NCI-H524 treated with DMSO at 0.1 percent for 48 hours (cell line): Measurements from ENCODE around the gene HELLS.
A peak's percentile ranks its signal among the peaks of the same experiment; 100 is the strongest.
"Not testable (repeated sequence)": the region's sequence is repeated elsewhere in the genome, so short reads cannot be mapped to it uniquely, and the experiment has no call there.

Source experiments
- DNase-seq: peaks from one replicate; lab custom pipeline; 2025; lab: John Stamatoyannopoulos, UW

HELLS gene

DNA sequence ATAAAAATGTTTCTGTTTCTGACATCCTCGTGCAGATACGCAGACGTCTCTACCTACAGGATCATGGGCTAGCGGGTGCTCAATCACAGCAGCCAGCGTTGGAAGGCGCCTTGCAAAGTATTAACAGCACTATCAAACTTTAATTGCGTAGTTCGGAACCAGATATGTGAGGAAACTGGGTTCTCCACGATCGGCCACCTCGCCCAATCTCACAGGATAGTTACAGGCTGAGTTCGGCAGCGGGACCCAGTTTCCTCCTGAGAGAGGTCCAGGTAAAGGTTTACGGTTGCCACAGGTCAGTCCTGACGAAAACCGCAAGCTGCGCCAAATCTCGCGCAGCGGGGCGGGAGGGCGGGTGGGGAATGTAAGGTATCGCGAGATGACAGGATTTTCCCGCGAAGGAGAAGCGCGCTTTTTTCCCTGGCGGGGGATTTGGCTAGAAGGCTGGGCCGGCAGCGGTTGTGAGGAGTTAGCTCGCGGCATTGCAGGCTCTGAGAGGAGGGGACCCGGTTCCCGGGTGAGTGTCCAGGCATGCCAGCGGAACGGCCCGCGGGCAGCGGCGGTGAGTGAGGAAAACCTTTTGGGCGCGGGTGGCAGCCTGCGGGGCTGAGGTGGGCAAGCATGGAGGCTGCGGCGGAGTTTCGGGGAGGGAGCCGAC is at the start of gene HELLS:
Gene HELLS (plus strand): TSS at position 398 of the 658 bp plus-strand sequence. CDS start 134 bp downstream, at position 532.
- peak; percentile 5 for DNase-seq

DNA sequence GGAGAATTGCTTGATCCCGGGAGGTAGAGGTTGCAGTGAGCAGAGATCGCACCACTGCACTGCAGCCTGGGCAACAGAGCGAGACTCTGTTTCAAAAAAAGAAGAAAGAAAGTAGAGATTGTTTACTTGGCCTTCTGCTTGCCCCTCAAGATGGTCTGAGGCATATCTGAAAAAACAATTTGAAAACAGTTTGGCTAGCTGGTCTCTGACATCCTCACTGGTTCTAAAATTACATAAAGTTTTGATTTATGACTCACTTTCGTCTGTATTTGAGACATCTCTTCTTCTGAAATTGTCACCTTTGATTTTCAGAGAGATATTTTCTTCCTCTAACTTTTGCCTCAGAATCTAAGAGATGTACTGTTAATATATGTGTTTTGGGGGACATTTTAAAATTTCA is 49.6 kb upstream of the HELLS start:
- no peak for DNase-seq

DNA sequence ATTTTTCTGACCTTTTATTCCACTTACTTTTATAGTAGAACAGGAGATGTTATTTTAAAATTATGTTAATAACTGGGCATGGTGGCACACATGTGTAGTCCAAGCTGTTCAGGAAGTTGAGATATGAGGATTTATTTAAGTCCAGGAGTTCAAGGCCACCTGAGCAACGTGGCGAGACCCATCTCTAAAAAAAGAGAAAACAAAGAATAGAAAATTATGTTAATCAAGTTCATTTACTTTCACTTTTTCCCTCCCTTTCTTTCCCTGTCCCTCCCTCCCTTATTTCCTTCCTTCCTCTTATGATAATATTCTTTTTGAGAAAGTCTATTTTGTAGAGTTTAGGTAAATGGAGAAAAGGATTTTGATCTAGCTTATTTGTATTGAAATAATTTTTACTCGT is 48.9 kb upstream of the HELLS start:
- DNase-seq = no peak

DNA sequence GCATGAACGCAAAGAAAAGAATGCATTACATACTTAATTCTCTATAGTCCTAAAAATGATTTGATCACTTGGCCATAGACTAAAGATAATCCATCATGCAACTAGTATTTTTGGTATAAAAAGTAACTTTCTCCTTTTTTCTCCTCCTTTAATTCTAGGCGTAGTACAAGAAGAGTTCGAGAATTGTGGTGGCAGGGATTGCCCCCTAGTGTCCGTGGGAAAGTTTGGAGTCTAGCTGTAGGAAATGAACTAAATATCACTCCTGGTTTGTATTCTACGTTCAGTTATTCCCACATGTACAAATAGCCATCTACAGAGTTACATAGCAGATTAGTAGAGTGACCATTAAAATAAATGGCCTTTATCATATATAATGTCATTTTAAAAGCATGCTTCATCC is 45.5 kb upstream of the HELLS start:
- DNase-seq = no peak

DNA sequence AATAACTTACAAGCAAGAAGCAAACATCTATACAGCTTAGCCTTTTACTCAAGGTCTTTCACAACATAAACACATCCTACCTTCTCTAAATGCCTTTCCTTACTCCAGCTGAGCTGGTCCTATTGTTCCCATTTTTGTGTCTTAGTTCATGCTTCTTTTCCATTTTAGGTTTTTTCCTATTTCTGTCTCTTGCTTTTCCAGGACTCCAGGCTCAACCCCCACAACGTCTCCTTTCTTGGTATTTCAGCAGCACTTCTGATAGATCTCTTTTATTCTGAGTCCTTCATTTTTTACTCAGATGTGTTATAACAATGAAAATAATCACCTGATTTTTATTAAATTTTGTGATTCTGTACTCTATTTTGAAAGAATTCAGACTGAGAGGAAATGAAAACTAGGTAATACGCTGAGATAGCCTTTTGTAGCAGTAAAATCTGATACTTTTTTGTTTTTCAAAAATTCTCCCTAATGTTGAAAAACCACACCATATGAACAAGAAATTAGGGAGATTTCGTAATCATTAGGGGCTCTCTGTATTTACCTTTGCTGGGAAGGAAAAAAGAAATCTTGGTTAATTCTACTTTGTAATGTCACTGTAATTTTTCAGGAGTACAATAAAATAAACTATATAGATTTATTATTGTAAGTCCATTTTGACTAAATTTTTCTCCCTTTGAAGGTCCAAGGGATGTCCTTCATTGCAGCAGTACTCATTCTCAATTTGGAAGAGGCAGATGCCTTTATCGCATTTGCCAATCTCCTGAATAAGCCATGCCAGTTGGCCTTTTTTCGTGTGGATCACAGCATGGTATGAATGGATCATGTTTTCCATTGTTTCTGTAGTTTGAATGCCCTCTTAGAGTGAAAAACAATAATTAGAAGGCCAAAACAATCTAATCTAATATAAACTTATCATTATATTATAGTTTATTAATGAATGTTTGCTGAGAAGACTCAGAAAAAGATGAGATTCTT is 24.0 kb upstream of the HELLS start:
- no peak for DNase-seq

DNA sequence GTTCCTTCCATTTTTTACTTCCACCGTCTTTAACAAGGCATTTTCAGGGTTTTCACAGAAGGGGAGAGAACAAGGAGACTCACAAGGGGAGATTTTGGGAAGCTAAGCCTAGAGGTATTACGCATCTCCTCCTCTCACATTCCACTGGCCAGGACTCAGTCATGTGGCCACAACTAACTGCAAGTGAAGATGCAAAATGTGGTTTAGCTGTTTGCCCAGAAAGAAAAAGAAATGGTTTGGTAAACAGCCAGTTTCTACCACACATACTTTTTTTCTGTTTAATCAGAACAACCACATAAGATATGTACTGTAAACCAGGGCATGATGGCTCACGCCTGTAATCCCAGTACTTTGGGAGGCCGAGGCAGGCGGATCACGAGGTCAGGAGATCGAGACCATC is 21.4 kb upstream of the HELLS start:
- no peak for DNase-seq

DNA sequence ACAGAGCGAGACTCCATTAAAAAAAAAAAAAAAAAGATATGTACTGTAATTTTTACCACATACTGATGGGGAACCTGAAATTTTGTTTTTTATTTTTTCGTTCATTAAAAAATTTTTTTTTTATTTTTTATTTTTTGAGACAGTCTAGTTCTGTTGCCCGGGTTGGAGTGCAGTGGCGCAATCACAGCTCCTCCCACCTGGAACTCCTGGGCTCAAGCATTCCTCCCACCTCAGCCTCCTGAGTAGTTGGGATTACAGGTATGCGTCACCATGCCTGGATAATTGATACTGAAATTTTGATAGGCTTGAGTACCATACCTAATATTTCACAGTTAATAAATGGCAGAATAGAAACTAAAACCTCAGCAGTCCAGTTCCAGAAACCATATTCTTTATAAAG is 20.9 kb upstream of the HELLS start:
- no peak for DNase-seq

DNA sequence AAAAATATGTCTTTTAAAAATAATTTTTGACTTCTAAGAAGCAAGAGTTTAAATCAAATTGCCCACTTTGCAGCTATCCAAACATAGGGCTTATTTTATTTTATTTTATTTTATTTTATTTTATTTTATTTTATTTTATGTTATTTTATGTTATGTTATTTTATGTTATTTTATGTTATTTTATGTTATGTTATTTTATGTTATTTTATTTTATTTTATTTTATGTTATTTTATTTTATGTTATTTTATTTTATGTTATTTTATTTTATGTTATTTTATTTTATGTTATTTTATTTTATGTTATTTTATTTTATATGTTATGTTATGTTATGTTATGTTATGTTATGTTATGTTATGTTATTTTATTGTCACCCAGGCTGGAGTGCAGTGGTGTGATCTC is 14.0 kb upstream of the HELLS start:
- DNase-seq = not testable (repeated sequence)

DNA sequence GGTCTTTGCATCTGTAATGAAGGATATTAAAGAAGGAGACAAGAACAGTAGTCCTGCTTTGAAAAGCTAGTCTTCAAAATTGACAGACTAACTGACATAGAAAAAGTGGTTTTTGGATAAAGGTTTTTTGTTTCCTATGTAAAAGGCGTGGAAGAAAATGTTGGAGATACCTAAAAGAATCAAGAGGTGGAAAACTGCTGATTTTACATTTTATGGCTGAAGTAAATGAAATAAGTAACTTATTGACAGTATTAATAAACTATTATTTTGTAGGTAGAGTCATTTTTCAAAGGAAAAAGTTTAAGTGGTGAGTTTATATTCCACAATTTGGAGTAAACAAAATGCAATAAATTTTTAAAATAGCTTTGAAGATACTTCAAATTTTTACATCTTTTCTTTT is 12.6 kb upstream of the HELLS start:
- no peak for DNase-seq

DNA sequence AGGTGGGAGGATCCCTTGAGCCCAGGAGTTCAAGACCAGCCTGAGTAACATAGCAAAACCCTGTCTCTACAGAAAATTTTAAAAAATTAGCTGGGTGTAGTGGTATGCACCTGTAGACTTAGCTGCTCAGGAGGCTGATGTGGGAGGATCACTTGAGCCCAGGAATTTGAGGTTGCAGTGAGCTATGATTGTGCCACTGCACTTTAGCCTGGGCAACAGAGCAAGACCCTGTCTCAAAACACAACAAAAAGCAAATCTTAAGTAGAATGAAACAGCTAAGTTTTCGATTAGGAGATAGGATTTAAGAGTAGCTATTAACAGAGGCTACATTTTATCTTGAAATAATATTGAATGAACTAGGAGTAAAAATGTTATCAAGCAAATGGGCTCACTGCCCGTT is 3.3 kb upstream of the HELLS start:
- DNase-seq = not testable (repeated sequence)

DNA sequence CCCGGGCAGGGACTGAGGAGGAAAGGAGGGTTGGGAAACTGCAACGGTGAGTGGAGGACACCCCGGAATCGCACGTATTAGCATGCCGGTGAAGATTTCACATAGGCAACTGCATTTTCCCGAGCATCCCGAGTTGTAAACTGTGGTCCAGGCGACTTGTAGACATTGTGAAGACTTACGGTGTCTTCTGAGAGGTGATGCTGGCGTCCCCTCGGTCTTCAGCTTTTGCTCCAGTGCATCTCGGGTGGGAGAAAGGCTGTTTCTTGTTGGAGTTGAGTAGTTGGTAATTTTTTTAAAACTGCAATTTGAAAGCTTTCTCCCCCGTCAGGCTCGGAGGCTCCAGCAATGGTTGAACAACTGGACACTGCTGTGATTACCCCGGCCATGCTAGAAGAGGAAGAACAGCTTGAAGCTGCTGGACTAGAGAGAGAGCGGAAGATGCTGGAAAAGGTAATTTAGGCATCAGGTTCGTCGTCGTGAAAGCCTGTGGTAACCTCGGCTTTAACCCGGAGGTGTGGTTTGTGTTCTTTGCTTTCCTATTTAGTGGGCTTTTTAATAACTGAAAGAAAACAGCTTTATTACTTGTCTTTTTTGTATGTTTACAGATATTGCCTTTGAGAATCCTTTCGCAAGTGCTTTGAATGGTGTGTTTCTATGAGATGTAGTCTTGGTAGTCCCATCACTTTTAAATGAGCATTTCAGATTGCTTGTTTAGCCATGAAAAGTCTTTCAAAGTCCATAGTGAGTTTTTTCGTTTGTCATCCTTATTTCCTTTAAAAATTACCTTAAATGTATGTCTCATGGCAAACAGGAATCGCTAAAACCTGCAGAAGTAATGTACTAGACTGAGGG is 687 bp downstream of the HELLS start:
- no peak for DNase-seq

DNA sequence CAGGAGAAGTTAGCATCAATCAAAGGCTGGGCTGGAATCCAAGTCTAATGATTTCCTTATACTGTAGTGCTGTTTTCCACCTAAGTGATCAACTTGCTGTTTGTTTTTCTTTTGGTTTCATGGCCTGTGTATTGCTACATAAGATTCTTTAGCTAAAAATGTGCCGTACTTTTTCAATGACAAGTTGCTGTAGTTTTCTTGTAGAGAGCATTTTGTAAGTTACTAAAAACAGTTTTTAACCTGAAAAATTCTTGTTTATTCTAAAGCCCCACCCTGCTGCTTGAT is 1.3 kb downstream of the HELLS start:
- DNase-seq = no peak

DNA sequence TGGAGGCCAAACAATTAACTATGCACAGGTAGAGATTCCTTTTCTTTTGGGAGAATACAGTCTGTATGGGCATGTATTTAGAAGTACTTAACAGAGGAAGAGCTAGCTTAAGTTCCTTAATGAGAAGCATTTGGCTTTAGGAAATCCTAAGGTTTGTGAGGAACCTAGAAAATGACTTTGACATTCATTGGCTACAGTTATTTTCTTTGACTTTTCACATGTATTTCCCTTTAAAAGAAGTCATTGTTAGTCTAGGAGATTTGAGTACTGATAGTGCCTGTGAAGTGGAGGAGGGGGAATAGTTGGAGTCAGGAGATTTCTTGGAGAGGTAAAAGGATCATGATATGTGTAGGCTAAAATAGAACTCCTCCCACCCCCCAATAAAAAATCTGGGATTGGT is 3.6 kb downstream of the HELLS start:
- no peak for DNase-seq

DNA sequence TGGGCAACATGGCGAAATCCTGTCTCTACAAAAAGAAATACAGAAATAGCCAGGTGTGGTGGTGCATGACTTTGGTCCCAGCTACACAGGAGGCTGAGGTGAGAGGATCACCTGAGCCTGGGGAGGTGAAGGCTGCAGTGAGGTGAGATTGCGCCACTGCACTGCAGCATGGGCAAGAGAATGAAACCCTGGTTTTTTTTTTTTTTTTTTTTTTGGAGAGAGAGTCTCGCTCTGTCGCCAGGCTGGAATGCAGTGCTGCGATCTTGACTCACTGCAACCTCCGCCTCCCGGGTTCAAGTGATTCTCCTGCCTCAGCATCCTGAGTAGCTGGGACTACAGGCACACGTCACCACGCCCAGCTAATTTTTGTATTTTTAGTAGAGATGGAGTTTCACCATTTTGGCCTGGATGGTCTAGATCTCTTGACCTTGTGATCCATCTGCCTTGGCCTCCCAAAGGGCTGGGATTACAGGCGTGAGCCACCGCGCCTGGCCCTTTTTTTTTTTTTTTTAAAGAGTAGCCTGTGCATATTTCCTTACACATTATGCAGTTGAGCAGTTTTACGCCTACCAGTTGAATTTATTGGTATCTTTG is 22.2 kb downstream of the HELLS start:
- not testable (repeated sequence) for DNase-seq

DNA sequence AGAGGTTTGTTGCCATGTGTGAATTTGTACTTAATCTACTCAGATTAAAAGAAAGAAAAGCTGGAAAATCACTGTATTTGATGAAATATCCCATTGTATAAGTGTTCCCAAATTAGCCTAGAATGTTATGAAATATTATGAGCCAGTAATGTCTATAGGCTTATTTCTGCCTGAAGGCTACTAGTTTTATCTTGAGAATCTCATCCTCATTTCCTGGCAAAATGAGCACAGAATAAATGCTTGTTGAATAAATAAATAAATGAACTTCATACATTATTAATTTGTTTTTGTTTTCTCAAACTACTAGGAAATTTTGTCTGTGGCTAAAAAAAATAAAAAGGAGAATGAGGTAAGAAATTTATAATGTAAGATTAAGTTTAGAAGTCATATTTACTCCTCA is 25.5 kb downstream of the HELLS start:
- DNase-seq = no peak

DNA sequence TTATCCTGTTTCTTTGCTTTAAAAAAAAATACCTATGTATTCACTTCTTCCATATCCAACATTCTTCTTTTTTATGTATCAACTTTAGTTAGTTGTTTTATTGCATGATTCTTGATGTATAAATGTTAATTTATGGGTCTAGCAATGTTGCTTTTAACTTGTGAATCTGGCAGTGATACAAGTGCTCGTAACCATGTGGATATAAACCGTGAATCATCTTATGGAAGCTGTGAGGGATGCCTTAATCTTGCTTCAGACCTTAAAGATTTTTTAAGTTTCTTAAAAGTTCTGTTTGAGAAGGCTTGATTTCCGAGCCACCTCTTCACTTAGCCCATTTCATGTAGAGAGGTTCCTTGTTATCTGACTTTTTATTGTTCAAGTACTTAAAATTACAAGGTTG is 25.9 kb downstream of the HELLS start:
- DNase-seq = no peak

DNA sequence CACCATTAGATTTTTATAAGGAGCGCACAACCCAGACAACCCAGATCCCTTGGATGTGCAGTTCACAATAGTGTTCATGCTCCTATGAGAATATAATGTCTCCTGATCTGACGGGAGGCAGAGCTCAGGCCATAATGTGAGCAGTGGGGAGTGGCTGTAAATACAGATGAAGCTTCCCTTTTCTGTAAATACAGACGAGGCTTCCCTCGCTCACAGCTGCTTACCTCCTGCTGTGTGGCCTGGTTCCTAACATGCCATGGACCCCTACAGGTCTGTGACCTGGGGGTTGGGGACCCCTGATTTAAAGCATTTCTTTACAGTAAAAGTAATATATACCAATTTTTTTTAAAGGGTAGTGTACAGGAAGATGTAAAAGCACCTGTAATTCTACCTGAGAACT is 33.2 kb downstream of the HELLS start:
- DNase-seq = no peak

DNA sequence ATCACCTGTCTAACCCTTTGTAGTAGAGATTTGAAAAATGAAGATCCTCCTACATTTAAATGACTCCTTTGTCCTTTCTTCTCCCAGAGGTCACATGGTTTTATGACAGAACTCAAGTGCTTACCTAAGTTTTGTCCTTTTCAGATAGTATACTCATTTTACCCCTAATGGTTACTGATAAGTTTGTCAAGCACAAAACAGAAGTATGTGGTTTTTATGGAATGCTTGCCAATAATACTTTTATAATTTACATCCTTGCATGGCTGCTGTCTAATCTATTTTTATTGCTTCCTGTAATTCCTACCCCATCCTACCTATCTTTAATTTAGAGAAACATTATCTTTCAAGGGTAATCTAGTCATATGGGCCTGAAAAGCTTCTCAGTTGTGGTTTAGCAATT is 37.5 kb downstream of the HELLS start:
- DNase-seq = no peak

DNA sequence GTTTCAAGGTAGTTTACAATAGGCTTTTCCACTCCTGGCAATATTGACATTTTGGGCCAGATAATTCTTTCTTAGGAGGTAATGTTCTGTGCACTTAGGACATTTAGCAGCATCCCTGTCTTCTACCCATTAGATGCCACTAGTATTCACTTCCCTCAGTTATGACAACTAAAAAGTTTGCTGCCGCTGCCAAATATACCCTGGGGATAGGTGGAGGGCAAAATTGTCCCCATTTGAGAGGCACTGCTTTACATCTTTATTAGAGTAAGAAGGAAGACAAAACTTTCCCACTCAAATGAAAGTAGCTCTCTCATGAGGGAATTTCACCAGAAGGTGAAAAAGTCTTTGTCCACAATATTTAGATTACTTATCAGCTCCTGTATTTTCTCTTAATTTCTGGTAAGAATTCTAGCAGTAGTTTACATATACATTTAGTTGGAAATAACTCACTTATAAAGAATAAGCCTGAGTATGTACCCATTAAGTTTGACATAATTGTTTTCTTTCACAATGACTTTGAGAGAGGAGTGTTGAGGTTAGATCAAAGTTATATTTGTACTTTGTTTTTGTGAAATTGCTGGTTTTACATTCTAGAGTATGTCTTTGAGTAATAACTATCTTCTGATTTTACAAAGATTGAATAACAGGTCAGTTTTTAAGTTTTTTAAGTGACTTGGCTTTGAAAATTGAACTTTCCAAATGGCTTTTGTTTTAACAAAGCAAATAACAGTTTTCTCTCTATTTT is 46.0 kb downstream of the HELLS start:
- no peak for DNase-seq

DNA sequence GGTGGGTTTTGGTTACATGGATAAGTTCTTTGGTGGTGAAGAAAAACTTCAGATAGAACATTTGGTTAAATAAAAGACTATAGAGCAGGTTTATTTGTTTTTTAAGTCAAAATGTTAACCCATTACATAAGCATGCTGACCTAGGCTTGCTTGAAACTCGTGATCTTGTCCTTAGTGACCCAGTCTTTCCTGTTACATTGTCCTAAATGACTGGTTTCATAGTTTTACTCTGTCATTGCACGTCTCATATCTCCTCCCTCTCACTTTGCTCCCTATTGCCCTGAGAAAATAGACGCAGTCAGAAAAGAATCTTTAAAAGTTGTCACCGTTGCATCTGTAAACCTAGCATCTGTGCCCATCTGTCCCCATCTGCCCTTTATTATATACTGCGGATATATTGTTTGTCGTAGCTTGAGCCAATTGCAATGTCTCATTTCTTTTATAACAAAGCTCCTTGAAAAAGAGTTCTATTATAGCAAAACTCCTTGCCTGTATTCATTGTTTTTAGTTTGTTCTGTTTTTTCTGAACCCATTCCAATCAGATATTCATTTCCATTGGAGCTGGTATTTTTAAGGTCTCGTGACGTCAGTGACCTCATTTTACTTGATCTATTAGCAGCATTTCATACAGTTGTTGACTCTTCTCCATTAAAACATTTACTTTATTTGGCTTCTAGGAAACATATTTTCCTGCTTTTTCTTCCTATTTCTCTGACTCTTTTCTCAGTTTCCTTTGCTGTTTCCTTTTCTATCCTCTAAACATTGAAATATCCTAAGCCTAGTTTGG is 57.3 kb downstream of the HELLS start:
- no peak for DNase-seq

DNA sequence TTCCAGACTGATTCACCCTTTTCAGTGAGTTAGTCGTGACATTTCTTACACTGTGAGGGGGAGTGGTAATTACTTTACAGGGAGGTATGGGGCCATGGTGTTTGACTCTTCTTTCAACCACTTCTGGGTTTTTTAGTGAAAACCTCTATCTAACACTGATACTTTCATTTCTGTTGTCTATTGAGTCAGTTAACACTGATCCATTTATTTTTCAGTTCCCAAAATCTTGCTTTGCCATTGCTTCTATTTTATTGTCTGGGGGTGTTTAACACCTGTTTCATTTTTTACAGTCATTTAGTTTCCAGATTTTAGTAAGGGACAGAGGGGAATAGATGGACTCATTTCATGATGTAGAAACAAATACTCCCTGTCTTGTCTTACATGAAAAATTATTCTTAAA is 61.5 kb downstream of the HELLS start:
- no peak for DNase-seq
